ENCODE results near the gene ZDHHC1.

ZDHHC1 gene

DNA sequence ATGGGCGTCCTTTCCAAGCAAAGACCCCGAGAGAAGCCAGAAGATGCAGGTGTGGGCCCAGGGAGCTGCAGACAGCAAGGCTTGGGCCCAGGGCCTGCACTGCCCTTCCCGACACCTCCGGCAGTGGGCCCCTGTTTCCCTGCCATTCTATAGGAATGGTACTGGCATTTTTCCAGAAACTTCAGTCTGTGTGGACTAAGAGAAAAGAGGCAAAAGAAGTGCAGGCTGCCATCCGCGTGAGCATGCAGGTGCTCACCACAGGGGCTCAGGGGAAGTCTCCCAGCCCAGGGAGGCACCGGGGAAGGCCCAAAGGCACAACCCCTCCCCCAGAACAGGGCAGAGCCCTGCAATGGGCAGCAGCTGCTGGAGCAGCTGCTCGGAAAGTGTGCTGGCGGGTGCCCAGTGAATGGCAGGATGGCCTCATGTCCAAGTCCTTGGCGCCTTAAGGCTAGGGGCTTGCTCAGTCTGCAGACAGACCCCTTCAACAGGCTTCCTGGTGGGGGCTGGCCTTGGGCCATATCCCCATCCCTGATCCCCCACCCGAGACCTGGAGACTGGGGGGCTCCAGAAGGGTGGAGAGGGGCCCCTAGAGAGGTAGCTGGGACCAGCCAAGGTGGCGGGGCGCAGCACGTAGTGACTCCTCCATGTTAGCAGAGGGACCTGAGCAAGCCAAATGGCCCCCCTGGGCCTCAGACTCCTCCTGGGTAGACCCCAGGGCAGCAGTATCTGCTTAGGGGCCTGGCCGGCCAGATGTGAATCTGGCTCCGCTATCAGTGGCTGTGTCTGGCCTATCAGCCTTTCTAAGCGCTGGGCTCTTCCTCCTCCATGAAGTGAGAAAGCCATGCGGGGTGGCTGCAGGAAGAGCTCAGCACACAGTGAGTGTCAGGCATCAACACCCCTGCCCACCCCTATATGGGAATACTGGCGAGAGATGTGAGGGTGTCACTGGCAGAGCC lies 16.2 kb downstream of the ZDHHC1 start:
- no peak for TF ChIP-seq ZFP30 (CRISPR knock-in tag; IDR thresholded peaks at IDR 0.05)
- no peak for TF ChIP-seq BACH2 (CRISPR knock-in tag; IDR thresholded peaks at IDR 0.05; ENCODE audit: borderline replicate concordance)
- no peak for TF ChIP-seq TCF4 (CRISPR knock-in tag; IDR thresholded peaks at IDR 0.05; ENCODE audit: borderline replicate concordance)
- no peak for TF ChIP-seq ZNF8 (CRISPR knock-in tag; IDR thresholded peaks at IDR 0.05)
- TF ChIP-seq ZFP3 (CRISPR knock-in tag; IDR thresholded peaks at IDR 0.05) = no peak
- no peak for TF ChIP-seq GLIS3 (CRISPR knock-in tag; IDR thresholded peaks at IDR 0.05)
- TF ChIP-seq, protein P1, sequence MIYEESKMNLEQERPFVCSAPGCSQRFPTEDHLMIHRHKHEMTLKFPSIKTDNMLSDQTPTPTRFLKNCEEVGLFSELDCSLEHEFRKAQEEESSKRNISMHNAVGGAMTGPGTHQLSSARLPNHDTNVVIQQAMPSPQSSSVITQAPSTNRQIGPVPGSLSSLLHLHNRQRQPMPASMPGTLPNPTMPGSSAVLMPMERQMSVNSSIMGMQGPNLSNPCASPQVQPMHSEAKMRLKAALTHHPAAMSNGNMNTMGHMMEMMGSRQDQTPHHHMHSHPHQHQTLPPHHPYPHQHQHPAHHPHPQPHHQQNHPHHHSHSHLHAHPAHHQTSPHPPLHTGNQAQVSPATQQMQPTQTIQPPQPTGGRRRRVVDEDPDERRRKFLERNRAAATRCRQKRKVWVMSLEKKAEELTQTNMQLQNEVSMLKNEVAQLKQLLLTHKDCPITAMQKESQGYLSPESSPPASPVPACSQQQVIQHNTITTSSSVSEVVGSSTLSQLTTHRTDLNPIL (CRISPR knock-in tag; IDR thresholded peaks at IDR 0.05; ENCODE audit: low read depth) = no peak
- no peak for TF ChIP-seq TOX (CRISPR knock-in tag; IDR thresholded peaks at IDR 0.05; ENCODE audit: borderline replicate concordance)
- no peak for TF ChIP-seq OSR1 (CRISPR knock-in tag; IDR thresholded peaks at IDR 0.05)
- TF ChIP-seq RARB (CRISPR knock-in tag; IDR thresholded peaks at IDR 0.05) = no peak
- no peak for TF ChIP-seq SNAI2 (CRISPR knock-in tag; IDR thresholded peaks at IDR 0.05)
- TF ChIP-seq PPARA (CRISPR knock-in tag; IDR thresholded peaks at IDR 0.05; ENCODE audit: borderline replicate concordance) = no peak
- TF ChIP-seq, protein P2, sequence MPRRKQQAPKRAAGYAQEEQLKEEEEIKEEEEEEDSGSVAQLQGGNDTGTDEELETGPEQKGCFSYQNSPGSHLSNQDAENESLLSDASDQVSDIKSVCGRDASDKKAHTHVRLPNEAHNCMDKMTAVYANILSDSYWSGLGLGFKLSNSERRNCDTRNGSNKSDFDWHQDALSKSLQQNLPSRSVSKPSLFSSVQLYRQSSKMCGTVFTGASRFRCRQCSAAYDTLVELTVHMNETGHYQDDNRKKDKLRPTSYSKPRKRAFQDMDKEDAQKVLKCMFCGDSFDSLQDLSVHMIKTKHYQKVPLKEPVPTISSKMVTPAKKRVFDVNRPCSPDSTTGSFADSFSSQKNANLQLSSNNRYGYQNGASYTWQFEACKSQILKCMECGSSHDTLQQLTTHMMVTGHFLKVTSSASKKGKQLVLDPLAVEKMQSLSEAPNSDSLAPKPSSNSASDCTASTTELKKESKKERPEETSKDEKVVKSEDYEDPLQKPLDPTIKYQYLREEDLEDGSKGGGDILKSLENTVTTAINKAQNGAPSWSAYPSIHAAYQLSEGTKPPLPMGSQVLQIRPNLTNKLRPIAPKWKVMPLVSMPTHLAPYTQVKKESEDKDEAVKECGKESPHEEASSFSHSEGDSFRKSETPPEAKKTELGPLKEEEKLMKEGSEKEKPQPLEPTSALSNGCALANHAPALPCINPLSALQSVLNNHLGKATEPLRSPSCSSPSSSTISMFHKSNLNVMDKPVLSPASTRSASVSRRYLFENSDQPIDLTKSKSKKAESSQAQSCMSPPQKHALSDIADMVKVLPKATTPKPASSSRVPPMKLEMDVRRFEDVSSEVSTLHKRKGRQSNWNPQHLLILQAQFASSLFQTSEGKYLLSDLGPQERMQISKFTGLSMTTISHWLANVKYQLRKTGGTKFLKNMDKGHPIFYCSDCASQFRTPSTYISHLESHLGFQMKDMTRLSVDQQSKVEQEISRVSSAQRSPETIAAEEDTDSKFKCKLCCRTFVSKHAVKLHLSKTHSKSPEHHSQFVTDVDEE (CRISPR knock-in tag; IDR thresholded peaks at IDR 0.05) = no peak
- TF ChIP-seq, protein P3, sequence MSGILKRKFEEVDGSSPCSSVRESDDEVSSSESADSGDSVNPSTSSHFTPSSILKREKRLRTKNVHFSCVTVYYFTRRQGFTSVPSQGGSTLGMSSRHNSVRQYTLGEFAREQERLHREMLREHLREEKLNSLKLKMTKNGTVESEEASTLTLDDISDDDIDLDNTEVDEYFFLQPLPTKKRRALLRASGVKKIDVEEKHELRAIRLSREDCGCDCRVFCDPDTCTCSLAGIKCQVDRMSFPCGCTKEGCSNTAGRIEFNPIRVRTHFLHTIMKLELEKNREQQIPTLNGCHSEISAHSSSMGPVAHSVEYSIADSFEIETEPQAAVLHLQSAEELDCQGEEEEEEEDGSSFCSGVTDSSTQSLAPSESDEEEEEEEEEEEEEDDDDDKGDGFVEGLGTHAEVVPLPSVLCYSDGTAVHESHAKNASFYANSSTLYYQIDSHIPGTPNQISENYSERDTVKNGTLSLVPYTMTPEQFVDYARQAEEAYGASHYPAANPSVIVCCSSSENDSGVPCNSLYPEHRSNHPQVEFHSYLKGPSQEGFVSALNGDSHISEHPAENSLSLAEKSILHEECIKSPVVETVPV (CRISPR knock-in tag; IDR thresholded peaks at IDR 0.05) = no peak
- TF ChIP-seq, protein P4, sequence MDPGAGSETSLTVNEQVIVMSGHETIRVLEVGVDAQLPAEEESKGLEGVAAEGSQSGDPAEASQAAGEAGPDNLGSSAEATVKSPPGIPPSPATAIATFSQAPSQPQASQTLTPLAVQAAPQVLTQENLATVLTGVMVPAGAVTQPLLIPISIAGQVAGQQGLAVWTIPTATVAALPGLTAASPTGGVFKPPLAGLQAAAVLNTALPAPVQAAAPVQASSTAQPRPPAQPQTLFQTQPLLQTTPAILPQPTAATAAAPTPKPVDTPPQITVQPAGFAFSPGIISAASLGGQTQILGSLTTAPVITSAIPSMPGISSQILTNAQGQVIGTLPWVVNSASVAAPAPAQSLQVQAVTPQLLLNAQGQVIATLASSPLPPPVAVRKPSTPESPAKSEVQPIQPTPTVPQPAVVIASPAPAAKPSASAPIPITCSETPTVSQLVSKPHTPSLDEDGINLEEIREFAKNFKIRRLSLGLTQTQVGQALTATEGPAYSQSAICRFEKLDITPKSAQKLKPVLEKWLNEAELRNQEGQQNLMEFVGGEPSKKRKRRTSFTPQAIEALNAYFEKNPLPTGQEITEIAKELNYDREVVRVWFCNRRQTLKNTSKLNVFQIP (CRISPR knock-in tag; IDR thresholded peaks at IDR 0.05; ENCODE audit: borderline replicate concordance, low read depth) = no peak
- TF ChIP-seq CSDC2 (CRISPR knock-in tag; IDR thresholded peaks at IDR 0.05) = no peak
- no peak for TF ChIP-seq ESRRG (CRISPR knock-in tag; IDR thresholded peaks at IDR 0.05)
- ATAC-seq = no peak

DNA sequence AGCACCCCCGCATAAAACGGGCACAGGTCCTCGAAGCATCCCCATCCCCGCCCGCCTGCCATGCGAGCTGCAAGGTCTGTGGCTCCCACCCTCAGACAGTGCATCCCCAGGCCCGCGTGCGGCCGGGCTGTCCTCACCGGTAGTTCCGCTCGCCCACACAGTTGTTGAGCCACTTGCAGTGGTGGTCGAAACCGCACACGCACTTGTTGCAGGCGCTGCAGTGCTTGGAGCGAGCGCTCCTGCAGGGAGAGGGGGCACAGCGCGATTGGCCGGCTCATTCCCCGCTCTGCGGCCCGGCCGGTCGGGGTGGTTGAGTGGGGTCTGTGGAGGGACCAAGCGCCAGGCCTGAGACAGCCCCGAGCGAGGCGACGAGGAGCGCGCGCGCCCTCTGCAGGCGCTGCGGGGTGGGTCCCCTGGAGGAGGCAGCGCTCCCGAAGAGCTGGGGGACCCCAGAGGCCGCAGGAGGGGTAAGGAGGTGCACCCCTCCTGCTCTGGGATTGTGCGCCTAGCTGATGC lies 17.0 kb downstream of the ZDHHC1 start:
- TF ChIP-seq TOX (CRISPR knock-in tag; IDR thresholded peaks at IDR 0.05; ENCODE audit: borderline replicate concordance) (no peak), ARNTL (CRISPR knock-in tag; IDR thresholded peaks at IDR 0.05; ENCODE audit: borderline replicate concordance, low read depth) (no peak), OSR1 (CRISPR knock-in tag; IDR thresholded peaks at IDR 0.05) (no peak), ZNF565 (CRISPR knock-in tag; conservative IDR thresholded peaks at IDR 0.05; ENCODE audit: low read depth) (no peak), ZC3H10 (CRISPR knock-in tag; IDR thresholded peaks at IDR 0.05) (no peak), TCF4 (CRISPR knock-in tag; IDR thresholded peaks at IDR 0.05; ENCODE audit: borderline replicate concordance) (no peak), BACH2 (CRISPR knock-in tag; IDR thresholded peaks at IDR 0.05; ENCODE audit: borderline replicate concordance) (no peak), GLIS3 (CRISPR knock-in tag; IDR thresholded peaks at IDR 0.05) (no peak), SNAI2 (CRISPR knock-in tag; IDR thresholded peaks at IDR 0.05) (no peak), ZNF70 (CRISPR knock-in tag; IDR thresholded peaks at IDR 0.05) (no peak), PPARA (CRISPR knock-in tag; IDR thresholded peaks at IDR 0.05; ENCODE audit: borderline replicate concordance) (no peak), ZFP30 (CRISPR knock-in tag; IDR thresholded peaks at IDR 0.05) (no peak)
- TF ChIP-seq, protein P5, sequence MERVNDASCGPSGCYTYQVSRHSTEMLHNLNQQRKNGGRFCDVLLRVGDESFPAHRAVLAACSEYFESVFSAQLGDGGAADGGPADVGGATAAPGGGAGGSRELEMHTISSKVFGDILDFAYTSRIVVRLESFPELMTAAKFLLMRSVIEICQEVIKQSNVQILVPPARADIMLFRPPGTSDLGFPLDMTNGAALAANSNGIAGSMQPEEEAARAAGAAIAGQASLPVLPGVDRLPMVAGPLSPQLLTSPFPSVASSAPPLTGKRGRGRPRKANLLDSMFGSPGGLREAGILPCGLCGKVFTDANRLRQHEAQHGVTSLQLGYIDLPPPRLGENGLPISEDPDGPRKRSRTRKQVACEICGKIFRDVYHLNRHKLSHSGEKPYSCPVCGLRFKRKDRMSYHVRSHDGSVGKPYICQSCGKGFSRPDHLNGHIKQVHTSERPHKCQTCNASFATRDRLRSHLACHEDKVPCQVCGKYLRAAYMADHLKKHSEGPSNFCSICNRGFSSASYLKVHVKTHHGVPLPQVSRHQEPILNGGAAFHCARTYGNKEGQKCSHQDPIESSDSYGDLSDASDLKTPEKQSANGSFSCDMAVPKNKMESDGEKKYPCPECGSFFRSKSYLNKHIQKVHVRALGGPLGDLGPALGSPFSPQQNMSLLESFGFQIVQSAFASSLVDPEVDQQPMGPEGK (CRISPR knock-in tag; IDR thresholded peaks at IDR 0.05; ENCODE audit: borderline replicate concordance) = no peak
- TF ChIP-seq, protein P1 (CRISPR knock-in tag; IDR thresholded peaks at IDR 0.05; ENCODE audit: low read depth) = no peak
- TF ChIP-seq, protein P2 (CRISPR knock-in tag; IDR thresholded peaks at IDR 0.05) = no peak
- ATAC-seq = no peak

Data from SK-N-SH treated with all-trans-retinoic acid at 6 μM for 48 hours (cell line).